ENCODE measurements around the gene WDR62.

DNA sequence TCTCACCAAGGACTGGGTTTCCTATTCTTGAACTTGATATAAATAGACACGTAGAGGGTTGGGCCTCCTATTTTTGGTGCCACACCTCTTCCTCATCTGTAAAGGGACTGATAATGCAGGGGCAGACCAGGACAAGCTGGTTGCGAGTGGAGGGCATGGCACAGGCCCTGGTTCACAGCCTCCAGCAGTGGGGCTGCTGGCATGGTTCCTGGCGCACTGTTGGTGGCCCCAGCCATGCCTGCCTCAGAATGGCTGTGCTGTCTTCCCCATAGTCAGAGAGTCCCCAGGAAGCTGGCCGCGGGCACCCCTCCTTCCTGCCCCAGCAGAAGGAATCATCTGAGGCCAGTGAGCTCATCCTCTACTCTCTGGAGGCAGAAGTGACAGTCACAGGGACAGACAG, 45.8 kb downstream of the WDR62 start:
- peak; percentile 55 for TF ChIP-seq POLR2A (IDR thresholded peaks at IDR 0.05; ENCODE audit: low read length)
- TF ChIP-seq GATA1 (IDR thresholded peaks at IDR 0.05; ENCODE audit: low read depth, low read length): no peak

Data from erythroblast (primary cell).